Measurements from ENCODE around the gene SYNJ1. TPM values are rescaled to one million over a fixed set of nuclear protein-coding genes. Genes with fewer than 3 reads are reported as not detected.

The SYNJ1 gene
- total and polyA plus RNA-seq, 9 of the 15 experiments (the other 6 are each of a cell fraction or from before 2014, with no cell fraction given): 2.4 to 10.6 (median 5.6) TPM

DNA sequence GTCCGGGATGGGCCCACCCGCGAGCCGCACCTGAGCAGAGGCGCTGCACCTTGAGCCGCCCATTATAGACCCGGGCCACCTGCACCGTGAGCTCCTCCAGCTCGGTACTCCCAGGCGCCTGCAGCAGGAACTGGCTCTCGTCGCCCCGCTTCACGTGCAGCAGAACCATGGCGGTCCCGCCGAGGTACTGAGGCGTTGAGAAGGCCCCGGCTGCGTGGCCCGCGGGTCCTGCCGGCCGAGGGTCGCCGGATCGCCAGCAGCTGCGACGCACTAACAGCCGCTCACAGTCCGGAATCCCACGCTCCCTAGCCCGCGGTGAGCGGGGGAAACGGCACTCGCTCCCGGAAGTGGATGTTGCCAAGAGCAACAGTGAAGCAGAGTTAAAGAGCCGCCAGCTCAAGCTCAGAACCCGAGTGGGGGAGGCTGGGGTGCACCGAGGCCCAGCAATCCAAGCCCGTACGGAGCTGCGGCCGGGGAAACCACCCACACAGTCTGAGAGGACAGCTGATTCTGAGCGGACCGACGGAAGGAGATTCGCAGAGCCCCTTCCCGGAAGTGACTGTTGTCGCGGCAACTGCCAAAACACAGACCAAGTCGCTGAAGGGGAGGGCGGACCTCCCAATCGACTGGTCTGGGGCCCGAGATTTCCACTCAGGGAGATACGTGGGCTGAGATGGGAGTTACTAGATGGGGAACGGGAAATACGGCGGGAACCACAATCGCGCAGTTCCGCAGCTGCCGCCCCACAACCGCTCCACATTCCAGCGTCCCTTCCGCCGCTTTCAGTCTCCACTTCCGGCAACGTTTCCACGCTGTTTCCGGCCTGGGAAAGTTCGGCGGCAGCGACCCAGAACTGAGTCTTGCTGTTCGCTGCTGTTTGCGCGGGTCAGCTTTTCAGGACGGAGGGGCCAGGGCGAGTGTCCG is 115.5 kb downstream of the SYNJ1 start, which contains the start of gene CFAP298 (continued):
- TF ChIP-seq, protein P1, sequence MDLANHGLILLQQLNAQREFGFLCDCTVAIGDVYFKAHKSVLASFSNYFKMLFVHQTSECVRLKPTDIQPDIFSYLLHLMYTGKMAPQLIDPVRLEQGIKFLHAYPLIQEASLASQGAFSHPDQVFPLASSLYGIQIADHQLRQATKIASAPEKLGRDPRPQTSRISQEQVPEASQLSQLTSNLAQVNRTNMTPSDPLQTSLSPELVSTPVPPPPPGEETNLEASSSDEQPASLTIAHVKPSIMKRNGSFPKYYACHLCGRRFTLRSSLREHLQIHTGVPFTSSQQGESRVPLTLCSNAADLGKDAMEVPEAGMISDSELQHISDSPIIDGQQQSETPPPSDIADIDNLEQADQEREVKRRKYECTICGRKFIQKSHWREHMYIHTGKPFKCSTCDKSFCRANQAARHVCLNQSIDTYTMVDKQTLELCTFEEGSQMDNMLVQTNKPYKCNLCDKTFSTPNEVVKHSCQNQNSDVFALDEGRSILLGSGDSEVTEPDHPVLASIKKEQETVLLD (IDR thresholded peaks at IDR 0.05): peak; percentile 72; the same call in 1 of the 2 replicates
- TF ChIP-seq NCOA6 (IDR thresholded peaks at IDR 0.05) (no peak), TEAD4 (IDR thresholded peaks at IDR 0.05; ENCODE audit: low read length) (peak; percentile 91), TEAD4 (CRISPR knock-in tag; IDR thresholded peaks at IDR 0.05; ENCODE audit: borderline replicate concordance) (peak; percentile 94), JUN (IDR thresholded peaks at IDR 0.05; ENCODE audit: borderline replicate concordance, low read depth, low read length) (no peak), JUN (CRISPR knock-in tag; IDR thresholded peaks at IDR 0.05; ENCODE audit: borderline replicate concordance) (no peak; the same call in 1 of the 2 replicates), DMBX1 (CRISPR knock-in tag; IDR thresholded peaks at IDR 0.05; ENCODE audit: borderline replicate concordance) (no peak), ZNF165 (CRISPR knock-in tag; IDR thresholded peaks at IDR 0.05; ENCODE audit: borderline replicate concordance) (no peak), ZNF133 (CRISPR knock-in tag; IDR thresholded peaks at IDR 0.05) (no peak), MTA2 (IDR thresholded peaks at IDR 0.05; ENCODE audit: low read depth) (no peak), ZNF197 (CRISPR knock-in tag; IDR thresholded peaks at IDR 0.05; ENCODE audit: low read depth) (no peak), ZNF589 (CRISPR knock-in tag; IDR thresholded peaks at IDR 0.05; ENCODE audit: low read depth) (no peak), TGIF2 (CRISPR knock-in tag; IDR thresholded peaks at IDR 0.05) (no peak), SETDB1 (IDR thresholded peaks at IDR 0.05; ENCODE audit: low read length) (peak; percentile 49), ZNF445 (CRISPR knock-in tag; IDR thresholded peaks at IDR 0.05; ENCODE audit: low read depth) (no peak), MCM2 (IDR thresholded peaks at IDR 0.05; ENCODE audit: low read depth) (no peak)
- TF ChIP-seq, protein P2, sequence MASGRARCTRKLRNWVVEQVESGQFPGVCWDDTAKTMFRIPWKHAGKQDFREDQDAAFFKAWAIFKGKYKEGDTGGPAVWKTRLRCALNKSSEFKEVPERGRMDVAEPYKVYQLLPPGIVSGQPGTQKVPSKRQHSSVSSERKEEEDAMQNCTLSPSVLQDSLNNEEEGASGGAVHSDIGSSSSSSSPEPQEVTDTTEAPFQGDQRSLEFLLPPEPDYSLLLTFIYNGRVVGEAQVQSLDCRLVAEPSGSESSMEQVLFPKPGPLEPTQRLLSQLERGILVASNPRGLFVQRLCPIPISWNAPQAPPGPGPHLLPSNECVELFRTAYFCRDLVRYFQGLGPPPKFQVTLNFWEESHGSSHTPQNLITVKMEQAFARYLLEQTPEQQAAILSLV (tag; IDR thresholded peaks at IDR 0.05): no peak
- TF ChIP-seq, protein P3, sequence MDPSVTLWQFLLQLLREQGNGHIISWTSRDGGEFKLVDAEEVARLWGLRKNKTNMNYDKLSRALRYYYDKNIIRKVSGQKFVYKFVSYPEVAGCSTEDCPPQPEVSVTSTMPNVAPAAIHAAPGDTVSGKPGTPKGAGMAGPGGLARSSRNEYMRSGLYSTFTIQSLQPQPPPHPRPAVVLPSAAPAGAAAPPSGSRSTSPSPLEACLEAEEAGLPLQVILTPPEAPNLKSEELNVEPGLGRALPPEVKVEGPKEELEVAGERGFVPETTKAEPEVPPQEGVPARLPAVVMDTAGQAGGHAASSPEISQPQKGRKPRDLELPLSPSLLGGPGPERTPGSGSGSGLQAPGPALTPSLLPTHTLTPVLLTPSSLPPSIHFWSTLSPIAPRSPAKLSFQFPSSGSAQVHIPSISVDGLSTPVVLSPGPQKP (CRISPR knock-in tag; IDR thresholded peaks at IDR 0.05): no peak
- TF ChIP-seq, protein P4, sequence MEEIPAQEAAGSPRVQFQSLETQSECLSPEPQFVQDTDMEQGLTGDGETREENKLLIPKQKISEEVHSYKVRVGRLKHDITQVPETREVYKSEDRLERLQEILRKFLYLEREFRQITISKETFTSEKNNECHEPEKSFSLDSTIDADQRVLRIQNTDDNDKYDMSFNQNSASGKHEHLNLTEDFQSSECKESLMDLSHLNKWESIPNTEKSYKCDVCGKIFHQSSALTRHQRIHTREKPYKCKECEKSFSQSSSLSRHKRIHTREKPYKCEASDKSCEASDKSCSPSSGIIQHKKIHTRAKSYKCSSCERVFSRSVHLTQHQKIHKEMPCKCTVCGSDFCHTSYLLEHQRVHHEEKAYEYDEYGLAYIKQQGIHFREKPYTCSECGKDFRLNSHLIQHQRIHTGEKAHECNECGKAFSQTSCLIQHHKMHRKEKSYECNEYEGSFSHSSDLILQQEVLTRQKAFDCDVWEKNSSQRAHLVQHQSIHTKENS (CRISPR knock-in tag; IDR thresholded peaks at IDR 0.05): no peak
- TF ChIP-seq, protein P5, sequence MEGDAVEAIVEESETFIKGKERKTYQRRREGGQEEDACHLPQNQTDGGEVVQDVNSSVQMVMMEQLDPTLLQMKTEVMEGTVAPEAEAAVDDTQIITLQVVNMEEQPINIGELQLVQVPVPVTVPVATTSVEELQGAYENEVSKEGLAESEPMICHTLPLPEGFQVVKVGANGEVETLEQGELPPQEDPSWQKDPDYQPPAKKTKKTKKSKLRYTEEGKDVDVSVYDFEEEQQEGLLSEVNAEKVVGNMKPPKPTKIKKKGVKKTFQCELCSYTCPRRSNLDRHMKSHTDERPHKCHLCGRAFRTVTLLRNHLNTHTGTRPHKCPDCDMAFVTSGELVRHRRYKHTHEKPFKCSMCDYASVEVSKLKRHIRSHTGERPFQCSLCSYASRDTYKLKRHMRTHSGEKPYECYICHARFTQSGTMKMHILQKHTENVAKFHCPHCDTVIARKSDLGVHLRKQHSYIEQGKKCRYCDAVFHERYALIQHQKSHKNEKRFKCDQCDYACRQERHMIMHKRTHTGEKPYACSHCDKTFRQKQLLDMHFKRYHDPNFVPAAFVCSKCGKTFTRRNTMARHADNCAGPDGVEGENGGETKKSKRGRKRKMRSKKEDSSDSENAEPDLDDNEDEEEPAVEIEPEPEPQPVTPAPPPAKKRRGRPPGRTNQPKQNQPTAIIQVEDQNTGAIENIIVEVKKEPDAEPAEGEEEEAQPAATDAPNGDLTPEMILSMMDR (IDR thresholded peaks at IDR 0.05 in 2 of 3, conservative IDR thresholded peaks at IDR 0.05 in 1 of 3; ENCODE audit: insufficient read depth in 2 of 3, low read depth in 1 of 3, low read length in 3 of 3): no peak

Data from K562 (cell line).